Left ventricle myocardium superior (tissue), 1 donor: Measurements from ENCODE around the gene SELENOV. TPM values are rescaled to one million over a fixed set of nuclear protein-coding genes. Genes with fewer than 3 reads are reported as not detected.

Experiments
- ATAC-seq: fragments of 200-7000 bp; cut with Tn5 transposase; one replicate; pipeline ENCODE4 v1.9.1; 2020; ENCODE audit warnings: mild to moderate bottlenecking, moderate library complexity
- DNase-seq: peaks from one replicate; pipeline ENCODE4 v3.0.0-alpha.2; 2020
- intact Hi-C: fragments of 100-400 bp; cut with micrococcal nuclease; formaldehyde crosslinking; loops from one replicate; pipeline ENCODE4 v1.11.0; 2022
- total RNA-seq: library from RNA; stranded (reverse); fragmentation: NEBNext Ultra II Directional; extraction: Animal tissue kit (Norgen Biotek cat#: 25700); gene quantifications from one replicate; pipeline ENCODE4 v1.2.1, GENCODE V29; 2021
- donor health status: DM: no; HTN: yes; CAD: no; lungs with severe emphysema.

The SELENOV gene
- total RNA-seq, 1 donor from 2014 or later, result not detected

- DNase-seq, result no peak
- intact Hi-C loops, result no loop called here
- no peak for ATAC-seq
Measured at GRCh38 chr19:39515551-39516191, 732 bp downstream of the SELENOV start.

DNA sequence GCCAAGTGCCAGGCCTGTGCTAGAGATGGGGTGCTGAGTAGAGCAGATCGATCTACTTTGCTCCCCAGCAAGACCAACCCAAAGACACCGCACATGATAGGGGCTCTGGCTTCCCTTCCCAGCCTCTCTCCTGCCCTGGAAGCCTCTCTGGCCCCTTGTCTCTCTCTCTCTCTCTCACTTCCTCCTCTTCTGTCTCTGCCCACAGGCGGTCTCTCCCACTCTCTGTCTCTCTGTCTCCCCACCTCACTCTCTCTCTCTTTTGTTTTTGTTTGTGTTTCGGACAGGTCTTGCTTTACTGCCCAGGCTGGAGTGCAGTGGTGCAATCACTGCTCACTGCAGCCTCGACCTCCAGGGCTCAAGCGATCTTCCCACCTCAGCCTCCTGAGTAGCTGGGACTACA, 1.3 kb downstream of the SELENOV start:
- no peak for ATAC-seq
- DNase-seq, result no peak
- intact Hi-C loops, result no loop called here

DNA sequence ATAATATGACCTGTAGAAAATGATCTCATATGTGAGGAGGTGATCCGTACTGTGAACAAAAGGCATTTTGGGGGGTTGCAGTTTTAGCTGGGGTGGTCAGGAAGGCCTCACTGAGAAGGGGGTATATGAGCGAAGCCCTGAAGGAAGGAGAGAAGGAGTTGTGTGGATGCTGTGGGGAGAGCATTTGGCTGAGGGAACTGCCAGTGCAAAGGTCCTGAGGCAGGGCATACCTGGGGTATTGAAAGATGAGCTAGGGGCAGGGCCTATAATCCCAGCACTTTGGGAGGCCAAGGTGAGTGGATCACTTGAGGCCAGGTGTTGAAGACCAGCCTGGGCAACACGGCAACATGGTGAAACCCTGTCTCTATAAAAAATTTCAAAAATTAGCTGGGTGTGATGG, 2.5 kb downstream of the SELENOV start:
- no peak for ATAC-seq
- intact Hi-C loops, result no loop called here
- DNase-seq, result no peak

- intact Hi-C loops, result no loop called here
- no peak for ATAC-seq
Measured at GRCh38 chr19:39518458-39518857, 3.5 kb downstream of the SELENOV start.

DNA sequence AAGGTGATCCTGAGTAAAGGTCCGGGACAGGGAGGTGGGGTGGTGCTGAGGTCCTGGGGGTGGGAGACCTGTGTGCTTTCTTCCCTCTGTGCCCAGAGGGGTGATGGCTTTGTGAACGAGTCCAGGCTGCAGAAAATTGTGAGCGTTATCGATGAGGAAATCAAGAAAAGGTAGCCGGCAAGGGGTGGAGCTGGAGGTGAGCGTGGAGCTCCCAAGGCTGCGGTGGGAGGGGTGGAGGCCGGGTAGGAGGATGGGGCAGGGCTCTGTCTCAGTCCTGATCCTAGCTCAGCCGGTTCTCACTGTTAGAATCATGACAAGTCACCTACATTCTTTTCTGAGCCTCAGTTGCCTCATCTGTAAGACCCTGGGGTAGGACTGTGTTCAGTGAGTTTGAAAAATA, 4.0 kb downstream of the SELENOV start:
- ATAC-seq (no peak), DNase-seq (no peak)
- intact Hi-C loops, result no loop called here

More at GRCh38 chr19:39518458-39518857, 3.5 kb downstream of the SELENOV start:
- no peak for DNase-seq

DNA sequence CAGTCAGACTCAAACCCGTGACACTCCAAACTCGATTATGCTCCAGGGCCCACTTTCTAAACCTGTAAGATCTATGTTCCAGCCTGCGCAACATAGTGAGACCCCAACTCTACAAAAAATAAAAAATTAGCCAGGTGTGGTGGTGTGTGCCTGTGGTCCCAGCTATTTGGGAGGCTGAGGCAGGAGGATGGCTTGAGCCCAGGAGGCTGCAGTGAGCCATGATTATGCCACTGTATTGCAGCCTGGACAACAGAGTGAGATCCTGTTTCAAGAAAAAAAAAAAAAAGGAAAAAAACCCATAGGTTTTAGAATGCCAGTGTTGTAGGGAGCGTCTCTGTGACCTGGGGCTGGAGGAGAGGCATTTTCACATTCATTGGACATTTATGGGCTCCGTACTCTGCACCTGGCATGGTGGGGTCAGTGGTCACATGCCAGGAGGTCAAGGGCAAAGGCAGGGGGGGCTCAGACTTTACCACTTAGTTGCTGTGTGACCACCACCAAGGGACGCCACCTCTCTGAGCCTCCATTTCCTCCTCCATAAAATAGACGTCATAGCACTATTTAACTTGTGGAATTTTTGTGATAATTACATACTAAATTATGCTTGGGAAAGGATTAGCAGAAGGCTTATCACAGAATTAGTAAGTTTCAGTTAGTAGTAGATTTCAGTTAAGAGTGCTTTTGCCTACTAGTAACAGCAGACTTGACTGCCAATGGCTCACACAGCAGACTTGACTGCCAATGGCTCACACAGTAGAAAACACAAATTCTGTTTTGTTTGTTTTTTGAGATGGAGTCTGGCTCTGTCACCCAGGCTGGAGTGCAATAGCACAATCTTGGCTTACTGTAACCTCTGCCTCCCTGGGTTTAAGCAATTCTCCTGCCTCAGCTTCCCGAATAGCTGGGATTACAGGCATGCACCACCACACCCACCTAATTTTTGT, 5.9 kb downstream of the SELENOV start:
- intact Hi-C loops, result no loop called here
- DNase-seq (no peak), ATAC-seq (no peak)

DNA sequence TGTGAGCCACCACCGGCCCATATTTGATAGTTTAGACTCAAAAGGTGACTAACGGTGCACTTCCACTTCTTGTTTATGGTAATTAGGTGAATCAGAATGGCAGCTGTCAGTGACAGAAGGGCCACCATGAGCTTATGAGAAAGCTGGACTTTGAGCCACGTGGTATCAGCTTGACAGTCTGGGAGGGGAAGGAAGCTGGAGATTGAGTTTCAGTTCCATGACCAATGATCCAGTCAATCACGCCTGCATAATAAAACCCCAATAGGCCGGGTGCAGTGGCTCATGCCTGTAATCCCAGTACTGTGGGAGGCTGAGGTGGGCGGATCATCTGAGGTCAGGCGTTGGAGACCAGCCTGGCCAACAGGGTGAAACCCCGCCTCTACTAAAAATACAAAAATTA, 9.6 kb downstream of the SELENOV start:
- ATAC-seq (no peak), DNase-seq (no peak)
- intact Hi-C loops, result no loop called here

GRCh38 chr19:39525205-39525604, 10.3 kb downstream of the SELENOV start:
- no peak for ATAC-seq
- intact Hi-C loops, result no loop called here
- DNase-seq, result no peak

GRCh38 chr19:39531834-39532232, 16.9 kb downstream of the SELENOV start:
- DNase-seq (no peak), ATAC-seq (no peak)
- intact Hi-C loops, result loop anchor here (10.0 kb wide), 1 partner anchor 47 kb away; the partner anchor contains the start of gene TIMM50

GRCh38 chr19:39532233-39533002, 17.5 kb downstream of the SELENOV start, which contains the start of gene EID2B:
EID2B (minus strand) TSS chr19:39532852; CDS start chr19:39532802, 50 bp downstream.
- peak; percentile 99 for DNase-seq
- intact Hi-C loops, result loop anchor here (10.0 kb wide), 1 partner anchor 48 kb away; the partner anchor contains the start of gene TIMM50

DNA sequence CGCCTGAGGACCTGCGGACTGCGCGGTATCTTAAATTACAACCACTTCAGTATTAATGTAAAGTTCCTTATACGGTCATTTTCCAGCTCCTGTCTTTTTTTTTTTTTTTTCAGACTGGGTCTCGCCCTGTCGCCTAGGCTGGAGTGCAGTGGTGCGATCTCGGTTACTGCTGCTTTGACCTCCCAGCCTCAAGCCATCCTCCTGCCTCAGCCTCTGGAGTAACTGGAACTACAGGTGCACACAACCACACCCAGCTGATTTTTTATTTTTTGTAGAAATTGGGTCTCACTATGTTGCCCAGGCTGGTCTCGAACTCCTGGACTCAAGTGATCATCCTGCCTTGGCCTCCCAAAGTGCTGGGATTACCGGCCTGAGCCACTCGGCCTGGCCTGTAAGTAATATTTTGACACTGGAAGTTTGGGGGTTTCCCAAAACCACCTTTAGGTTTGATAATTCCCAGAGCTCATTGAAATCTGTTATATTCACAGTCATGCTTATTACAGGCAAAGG, 18.1 kb downstream of the SELENOV start:
- DNase-seq (no peak), ATAC-seq (no peak)
- intact Hi-C loops, result loop anchor here (10.0 kb wide), 1 partner anchor 48 kb away; the partner anchor contains the start of gene TIMM50

More at GRCh38 chr19:39532233-39533002, 17.5 kb downstream of the SELENOV start, which contains the start of gene EID2B:
- ATAC-seq, result peak; percentile 98

DNA sequence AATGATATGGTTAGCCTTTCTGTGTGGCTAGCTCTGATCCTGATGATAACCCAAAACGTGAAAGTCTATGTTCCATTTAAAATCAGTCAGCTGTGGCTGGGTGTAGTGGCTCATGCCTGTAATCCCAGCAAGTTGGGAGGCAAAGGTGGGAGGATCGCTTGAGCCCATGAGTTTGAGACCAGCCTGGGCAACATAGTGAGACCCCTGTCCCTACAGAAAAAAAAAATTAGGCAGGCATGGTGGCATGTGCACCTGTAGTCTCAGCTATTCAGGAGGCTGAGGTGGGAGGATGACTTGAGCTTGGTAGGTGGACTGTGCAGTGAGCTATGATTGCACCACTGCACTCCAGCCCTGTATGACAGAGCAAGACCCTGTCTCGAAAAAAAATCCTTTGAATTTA, 18.9 kb downstream of the SELENOV start:
- intact Hi-C loops, result loop anchor here (10.0 kb wide), 1 partner anchor 49 kb away; the partner anchor contains the start of gene TIMM50

GRCh38 chr19:39539165-39539517, 24.2 kb downstream of the SELENOV start:
- intact Hi-C loops, result loop anchor here (10.0 kb wide), 1 partner anchor 54 kb away; the partner anchor contains the start of gene TIMM50
- DNase-seq, result no peak
- no peak for ATAC-seq

More for the DNA sequence above, 18.9 kb downstream of the SELENOV start:
- ATAC-seq (no peak), DNase-seq (no peak)

DNA sequence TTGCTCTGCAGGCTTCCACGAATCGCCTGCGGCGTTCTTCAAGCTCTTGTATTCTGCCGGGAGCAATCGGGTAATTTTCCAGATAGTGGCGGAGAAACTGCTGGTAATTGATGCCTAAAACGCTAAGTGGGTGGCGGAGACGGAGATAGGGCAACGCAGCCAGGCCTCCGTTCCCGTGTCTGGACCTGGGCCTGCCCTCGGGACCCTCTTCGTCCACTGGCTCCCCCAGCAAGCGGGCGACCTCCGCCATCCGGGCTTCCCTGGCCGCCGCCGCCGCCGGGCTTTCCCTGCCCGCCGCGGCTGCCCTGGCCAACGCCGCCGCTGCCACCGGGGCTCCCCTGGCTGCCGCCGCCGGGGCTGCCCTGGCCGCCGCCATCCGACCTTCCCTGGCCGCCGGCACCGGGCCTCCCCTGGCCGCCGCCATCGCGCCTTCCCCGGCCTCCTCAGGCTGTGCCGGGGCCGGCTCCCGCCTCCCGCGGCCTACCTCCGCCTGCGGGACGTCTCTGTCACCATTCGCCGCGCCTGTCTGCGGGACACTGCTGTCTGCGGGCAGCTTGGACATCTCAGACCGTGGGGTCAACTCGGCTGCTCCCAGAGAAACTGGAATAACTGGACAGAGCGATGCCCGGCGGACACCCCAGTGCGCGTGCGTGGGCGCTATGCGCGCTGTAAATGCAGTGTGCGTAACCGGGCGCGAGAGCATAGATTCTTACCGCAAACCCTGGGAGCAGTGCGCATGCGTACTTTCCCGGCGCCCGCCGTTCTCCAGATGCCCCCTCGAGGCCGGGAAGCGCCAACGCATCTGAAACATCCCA, 24.8 kb downstream of the SELENOV start, which contains the start of gene EID2:
Gene EID2 (minus strand): TSS at position 644 of the 815 bp plus-strand sequence. CDS start 82 bp downstream, at position 562.
- intact Hi-C loops, result loop anchor here (10.0 kb wide), 1 partner anchor 55 kb away; the partner anchor contains the start of gene TIMM50
- ATAC-seq (peak; percentile 99), DNase-seq (peak; percentile 98)

GRCh38 chr19:39540333-39540673, 25.4 kb downstream of the SELENOV start:
- intact Hi-C loops, result no loop called here
- ATAC-seq (no peak), DNase-seq (no peak)

DNA sequence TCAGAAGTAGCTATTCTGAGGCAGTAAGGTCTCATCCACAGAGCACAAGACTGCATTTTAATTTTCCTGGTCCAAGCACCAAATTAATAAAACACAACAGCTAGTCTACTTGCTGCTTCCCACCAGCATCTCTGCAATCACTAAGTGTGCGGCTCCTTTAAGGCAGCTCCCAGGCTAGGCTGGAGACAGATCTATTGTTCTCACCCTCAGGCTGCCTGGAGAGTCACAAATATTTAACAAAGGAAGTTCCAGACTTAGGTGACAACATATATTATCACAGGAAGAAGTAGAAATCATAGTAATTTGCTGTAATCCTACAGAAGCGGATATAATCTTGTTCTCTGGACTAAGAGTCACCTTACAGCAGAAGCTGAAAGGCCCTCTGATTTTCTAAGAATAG, 27.3 kb downstream of the SELENOV start:
- no peak for ATAC-seq

DNA sequence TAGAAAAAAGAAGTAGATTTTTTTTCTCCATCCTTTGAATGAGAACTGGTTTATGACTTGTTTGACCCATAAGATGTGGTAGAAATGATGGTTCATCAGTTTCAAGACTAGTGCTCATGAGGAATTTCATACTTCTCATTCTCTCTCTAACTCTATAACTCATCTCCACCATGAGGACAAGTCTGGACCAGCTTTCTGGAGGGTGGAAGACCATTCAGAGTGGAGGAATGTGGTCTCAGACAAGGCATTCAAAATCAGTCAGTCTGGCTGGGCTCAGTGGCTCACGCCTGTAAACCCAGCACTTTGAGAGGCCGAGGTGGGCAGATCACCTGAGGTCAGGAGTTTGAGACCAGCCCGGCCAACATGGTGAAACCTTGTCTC, 28.5 kb downstream of the SELENOV start:
- DNase-seq (no peak), ATAC-seq (no peak)
- intact Hi-C loops, result no loop called here

More for the DNA sequence above, 27.3 kb downstream of the SELENOV start:
- DNase-seq, result no peak
- intact Hi-C loops, result no loop called here
